ENCODE measurements around the gene LSP1. TPM values are rescaled to one million over a fixed set of nuclear protein-coding genes. Genes with fewer than 3 reads are reported as not detected.

The LSP1 gene
- total RNA-seq, 1 experiment from 2014 or later, result 0.90 TPM

- intact Hi-C loops (cut with micrococcal nuclease; ENCODE audit: unreplicated experiment), result no loop called here
- Histone ChIP-seq H3K9me3 (ENCODE audit: control insufficient read depth, insufficient read depth, low read depth, low read length) (no peaks in the 10 kb centered on the region), H3K4me3 (ENCODE audit: low read depth in 2 of 2, low read length in 2 of 2) (no peak within 1 kb of the TSS), H3K27me3 (ENCODE audit: control insufficient read depth, insufficient read depth, low read length) (no peaks in the 10 kb centered on the region), H3K27ac (ENCODE audit: low read length) (no peak within 1 kb of the TSS), H3K4me1 (ENCODE audit: control insufficient read depth, insufficient read depth, low read length) (peaks cover 9% of the 10 kb centered on the region), H3K36me3 (ENCODE audit: control insufficient read depth, insufficient read depth, low read length) (no peaks in the 10 kb centered on the region)
- in situ Hi-C loops (cut with HindIII; ENCODE audit: low pct_unique_long_range_greater_than_20kb, low sequenced_read_pairs), result no loop called here
- POLR2A ChIA-PET, result no interaction called here
- no peak for TF ChIP-seq POLR2AphosphoS5 (IDR thresholded peaks at IDR 0.05; ENCODE audit: low read depth, low read length)
- TF ChIP-seq REST (IDR thresholded peaks at IDR 0.05; ENCODE audit: insufficient read depth in 1 of 2, low read depth in 2 of 2, low read length in 1 of 2), result no peak
- TF ChIP-seq CTCF (IDR thresholded peaks at IDR 0.05), result no peak
- TF ChIP-seq TCF7L2 (IDR thresholded peaks at IDR 0.05; ENCODE audit: low read depth, low read length), result no peak
- no peak for TF ChIP-seq SIN3A (IDR thresholded peaks at IDR 0.05; ENCODE audit: borderline replicate concordance, insufficient read depth, low read depth, low read length)
- BruUV-seq (replicated peaks), result no TSS peak
- no peak for DNase-seq (ENCODE audit: low read depth, low spot score)
- CTCF ChIA-PET, result interaction anchor here (0.6 to 2.2 kb wide), 6 partner anchors 20 to 86 kb away, joined by 3 to 13 read pairs (median 3); partner anchors contain the start of gene PRR33
- ATAC-seq, result 0 out of 2 replicates have a peak, but pooled peaks have one; percentile 25
Measured at GRCh38 chr11:1919391-1920127, 66.7 kb downstream of the LSP1 start, which contains the start of gene TNNT3. TNNT3 (plus strand) TSS chr11:1919703; CDS start chr11:1922875, 3,172 bp downstream.

- H3K4me3 ChIP-seq (ENCODE audit: low read depth in 2 of 2, low read length in 2 of 2), result no peak overlapping the region
- H3K9me3 ChIP-seq (ENCODE audit: control insufficient read depth, insufficient read depth, low read depth, low read length), result no peaks in the 10 kb centered on the region
- BruUV-seq (replicated peaks), result no TSS peak
- DNase-seq (ENCODE audit: low read depth, low spot score) (no peak), ATAC-seq (no peak)
- H3K36me3 ChIP-seq (ENCODE audit: control insufficient read depth, insufficient read depth, low read length), result no peaks in the 10 kb centered on the region
- in situ Hi-C loops (cut with HindIII; ENCODE audit: low pct_unique_long_range_greater_than_20kb, low sequenced_read_pairs), result no loop called here
- H3K27ac ChIP-seq (ENCODE audit: low read length), result no peak overlapping the region
- POLR2A ChIA-PET, result no interaction called here
- intact Hi-C loops (cut with micrococcal nuclease; ENCODE audit: unreplicated experiment), result no loop called here
- no peaks in the 10 kb centered on the region for H3K27me3 ChIP-seq (ENCODE audit: control insufficient read depth, insufficient read depth, low read length)
- CTCF ChIA-PET, result interaction anchor here (0.6 to 2.4 kb wide), 5 partner anchors 21 to 86 kb away, joined by 3 to 13 read pairs (median 4); no protein-coding TSS in a partner anchor
- TF ChIP-seq TCF7L2 (IDR thresholded peaks at IDR 0.05; ENCODE audit: low read depth, low read length) (no peak), POLR2AphosphoS5 (IDR thresholded peaks at IDR 0.05; ENCODE audit: low read depth, low read length) (no peak), CTCF (IDR thresholded peaks at IDR 0.05) (no peak), SIN3A (IDR thresholded peaks at IDR 0.05; ENCODE audit: borderline replicate concordance, insufficient read depth, low read depth, low read length) (no peak), REST (IDR thresholded peaks at IDR 0.05; ENCODE audit: insufficient read depth in 1 of 2, low read depth in 2 of 2, low read length in 1 of 2) (no peak)
- peaks cover 9% of the 10 kb centered on the region for H3K4me1 ChIP-seq (ENCODE audit: control insufficient read depth, insufficient read depth, low read length)
Measured at GRCh38 chr11:1920128-1920908, 67.4 kb downstream of the LSP1 start.

All from Panc1 (cell line).